ENCODE data around the gene BHMT. TPM values are rescaled to one million over a fixed set of nuclear protein-coding genes. Genes with fewer than 3 reads are reported as not detected.
A peak's percentile ranks its signal among the peaks of the same experiment; 100 is the strongest.

The BHMT gene
- total RNA-seq, 1 donor from 2014 or later = 20.4 TPM

DNA sequence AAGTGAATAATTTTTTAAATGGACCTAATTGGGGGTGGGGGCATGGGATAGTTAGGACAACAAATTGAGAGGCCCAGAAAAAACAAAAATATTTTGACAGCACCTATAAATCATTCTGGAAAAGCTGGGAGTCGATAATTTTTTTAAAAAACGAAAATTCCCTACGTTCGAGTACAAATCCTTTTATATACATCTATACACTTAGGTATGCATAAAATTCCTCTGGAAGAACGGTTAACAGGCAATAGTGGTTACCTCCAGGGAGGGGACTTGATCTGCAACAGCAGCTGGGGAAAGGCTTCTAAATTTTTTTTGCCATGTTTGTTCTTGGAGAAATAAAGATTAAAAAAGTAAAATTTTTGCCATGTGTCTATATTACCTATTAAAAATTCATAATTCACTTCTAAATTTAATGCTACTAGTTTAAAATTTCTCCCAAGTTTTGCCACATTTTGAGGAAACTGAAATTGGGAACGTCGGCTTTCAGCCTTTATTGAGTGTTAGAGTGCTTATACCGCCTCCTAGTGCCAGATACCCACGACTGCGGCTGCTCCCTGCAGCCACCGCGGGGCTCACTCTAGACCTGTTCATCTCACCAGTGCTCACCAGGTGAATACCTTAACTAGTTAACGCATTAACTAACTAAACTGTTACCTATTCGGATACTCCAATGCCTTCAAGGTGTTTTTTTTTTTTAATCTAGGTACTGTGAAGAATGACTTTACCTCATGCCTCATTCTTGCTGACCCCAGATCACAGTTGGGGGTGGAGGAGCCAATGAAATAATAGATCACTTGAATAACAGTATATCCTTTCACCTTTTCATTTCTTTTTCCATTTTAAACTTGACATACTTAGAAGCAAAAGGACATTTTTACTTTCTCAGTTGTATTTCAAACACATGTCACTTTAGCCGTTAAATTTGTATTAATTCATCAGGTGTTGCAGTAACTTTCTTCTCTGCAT, 1.8 kb upstream of the BHMT start:
- H3K9me3 Mint-ChIP-seq (ENCODE audit: unreplicated experiment) = peaks cover 7% of the 10 kb centered on the region
- TF ChIP-seq, protein P1, sequence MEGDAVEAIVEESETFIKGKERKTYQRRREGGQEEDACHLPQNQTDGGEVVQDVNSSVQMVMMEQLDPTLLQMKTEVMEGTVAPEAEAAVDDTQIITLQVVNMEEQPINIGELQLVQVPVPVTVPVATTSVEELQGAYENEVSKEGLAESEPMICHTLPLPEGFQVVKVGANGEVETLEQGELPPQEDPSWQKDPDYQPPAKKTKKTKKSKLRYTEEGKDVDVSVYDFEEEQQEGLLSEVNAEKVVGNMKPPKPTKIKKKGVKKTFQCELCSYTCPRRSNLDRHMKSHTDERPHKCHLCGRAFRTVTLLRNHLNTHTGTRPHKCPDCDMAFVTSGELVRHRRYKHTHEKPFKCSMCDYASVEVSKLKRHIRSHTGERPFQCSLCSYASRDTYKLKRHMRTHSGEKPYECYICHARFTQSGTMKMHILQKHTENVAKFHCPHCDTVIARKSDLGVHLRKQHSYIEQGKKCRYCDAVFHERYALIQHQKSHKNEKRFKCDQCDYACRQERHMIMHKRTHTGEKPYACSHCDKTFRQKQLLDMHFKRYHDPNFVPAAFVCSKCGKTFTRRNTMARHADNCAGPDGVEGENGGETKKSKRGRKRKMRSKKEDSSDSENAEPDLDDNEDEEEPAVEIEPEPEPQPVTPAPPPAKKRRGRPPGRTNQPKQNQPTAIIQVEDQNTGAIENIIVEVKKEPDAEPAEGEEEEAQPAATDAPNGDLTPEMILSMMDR (IDR thresholded peaks at IDR 0.05; ENCODE audit: partially characterized antibody, unreplicated experiment) = no peak
- H3K27me3 Mint-ChIP-seq (ENCODE audit: unreplicated experiment) = peaks cover 9% of the 10 kb centered on the region
- no peaks in the 10 kb centered on the region for H3K36me3 Mint-ChIP-seq (ENCODE audit: unreplicated experiment)
- H3K4me3 Mint-ChIP-seq (ENCODE audit: unreplicated experiment) = no peak overlapping the region
- peaks cover 11% of the 10 kb centered on the region for H3K4me1 Mint-ChIP-seq (ENCODE audit: low read depth, unreplicated experiment)
- no peak for DNase-seq
- no peak overlapping the region for H3K27ac Mint-ChIP-seq (ENCODE audit: unreplicated experiment)

DNA sequence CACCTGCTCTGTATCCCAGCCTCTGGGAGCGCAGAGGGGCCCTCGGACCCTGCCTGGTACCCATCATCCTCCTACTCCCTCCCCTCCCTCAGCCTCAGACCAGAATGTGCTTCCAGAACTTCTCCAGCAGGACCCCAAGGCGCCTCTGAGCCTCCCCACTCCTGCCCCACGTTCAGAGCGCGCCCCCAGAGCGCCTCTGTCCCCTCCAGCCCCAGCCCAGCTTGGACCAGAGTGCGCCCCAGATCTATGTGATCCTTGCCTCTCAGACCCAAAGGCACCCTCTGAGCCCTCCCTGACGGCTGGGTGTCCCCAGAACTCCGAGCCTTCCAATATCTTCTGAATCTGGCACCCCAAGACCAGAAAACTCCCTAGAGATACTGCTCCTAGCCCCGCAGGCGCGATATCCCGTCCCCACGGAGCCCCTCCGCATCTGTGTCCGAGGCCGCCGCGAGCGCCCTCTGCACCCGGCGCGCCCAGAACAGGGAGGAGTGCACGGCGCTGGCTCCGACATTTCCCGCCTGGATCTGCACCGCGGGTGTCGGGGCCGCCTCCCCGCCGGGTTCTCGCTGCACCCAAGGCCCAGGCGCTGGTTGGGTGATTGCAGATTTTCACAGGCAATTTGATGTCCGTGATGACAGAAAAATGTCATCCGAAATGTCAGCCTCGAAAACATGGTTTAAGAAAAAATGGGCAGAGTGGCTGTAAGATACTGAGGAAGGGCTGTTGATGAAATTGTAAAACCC, 522 bp downstream of the BHMT start:
- Mint-ChIP-seq H3K27me3 (ENCODE audit: unreplicated experiment) (peaks cover 7% of the 10 kb centered on the region), H3K36me3 (ENCODE audit: unreplicated experiment) (no peaks in the 10 kb centered on the region), H3K27ac (ENCODE audit: unreplicated experiment) (no peak overlapping the region), H3K4me3 (ENCODE audit: unreplicated experiment) (peak overlapping the region; percentile 82), H3K9me3 (ENCODE audit: unreplicated experiment) (peaks cover 5% of the 10 kb centered on the region), H3K4me1 (ENCODE audit: low read depth, unreplicated experiment) (peaks cover 2% of the 10 kb centered on the region)
- DNase-seq = peak; percentile 41
- TF ChIP-seq, protein P1 (IDR thresholded peaks at IDR 0.05; ENCODE audit: partially characterized antibody, unreplicated experiment) = no peak

DNA sequence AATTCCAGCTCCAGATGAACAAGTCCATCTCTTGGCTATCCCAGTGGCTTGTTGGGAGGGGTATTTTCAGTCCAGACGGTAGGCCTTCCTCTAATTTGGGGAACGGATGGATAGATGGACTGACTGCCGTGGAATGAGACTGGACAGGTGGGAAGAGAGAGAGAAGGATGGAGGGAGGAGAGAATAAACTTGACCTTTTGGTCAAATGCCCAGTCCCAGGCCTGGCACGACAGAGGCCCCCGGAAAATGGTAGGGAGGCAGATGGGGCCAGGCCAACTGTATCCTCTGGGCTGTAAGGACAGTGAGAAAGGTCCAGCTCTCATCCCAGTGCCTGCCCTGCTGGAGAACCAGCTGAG, 1.1 kb downstream of the BHMT start:
- Mint-ChIP-seq H3K27me3 (ENCODE audit: unreplicated experiment) (peaks cover 7% of the 10 kb centered on the region), H3K27ac (ENCODE audit: unreplicated experiment) (no peak overlapping the region), H3K9me3 (ENCODE audit: unreplicated experiment) (peaks cover 5% of the 10 kb centered on the region), H3K36me3 (ENCODE audit: unreplicated experiment) (no peaks in the 10 kb centered on the region), H3K4me1 (ENCODE audit: low read depth, unreplicated experiment) (peaks cover 2% of the 10 kb centered on the region), H3K4me3 (ENCODE audit: unreplicated experiment) (peak overlapping the region; percentile 82)
- TF ChIP-seq, protein P1 (IDR thresholded peaks at IDR 0.05; ENCODE audit: partially characterized antibody, unreplicated experiment) = no peak
- no peak for DNase-seq

DNA sequence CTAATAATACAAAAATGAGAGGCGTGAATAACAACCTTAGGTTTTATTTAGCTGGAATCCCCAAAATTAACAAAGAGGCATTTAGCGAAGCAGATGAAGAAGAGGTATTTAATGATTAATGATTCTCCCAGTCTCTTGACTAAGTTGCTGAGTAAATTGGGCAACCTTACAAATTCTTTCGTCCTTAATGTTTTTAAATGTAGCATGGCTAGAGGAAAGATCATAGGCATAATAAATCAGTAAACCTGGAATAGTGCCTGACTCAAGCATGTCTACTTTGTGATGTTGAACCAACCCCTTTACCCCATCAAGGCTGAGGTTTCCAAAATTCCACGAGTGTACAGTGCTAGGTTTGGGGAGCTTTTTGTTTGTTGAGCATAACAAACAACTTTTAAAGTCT, 7.9 kb downstream of the BHMT start:
- TF ChIP-seq, protein P1 (IDR thresholded peaks at IDR 0.05; ENCODE audit: partially characterized antibody, unreplicated experiment) = no peak
- Mint-ChIP-seq H3K4me1 (ENCODE audit: low read depth, unreplicated experiment) (no peaks in the 10 kb centered on the region), H3K27ac (ENCODE audit: unreplicated experiment) (no peak overlapping the region), H3K27me3 (ENCODE audit: unreplicated experiment) (no peaks in the 10 kb centered on the region), H3K9me3 (ENCODE audit: unreplicated experiment) (no peaks in the 10 kb centered on the region), H3K36me3 (ENCODE audit: unreplicated experiment) (no peaks in the 10 kb centered on the region), H3K4me3 (ENCODE audit: unreplicated experiment) (no peak overlapping the region)
- DNase-seq = no peak

All from glutamatergic neuron (in vitro differentiated cells).